Activated B cell treated with CpG ODN at 0.5 μM for 24 hours (primary cell): ENCODE results near the gene SPEF1. TPM values are rescaled to one million over a fixed set of nuclear protein-coding genes. Genes with fewer than 3 reads are reported as not detected.

Source experiments
- ATAC-seq: fragments of 200-7000 bp; cut with Tn5 transposase; one replicate; pipeline ENCODE4 v1.10.0; 2021; ENCODE audit warnings: low read depth, mild to moderate bottlenecking, moderate library complexity
- CTCF ChIA-PET: fragments of 350-600 bp; sonication (Branson Sonifier 250); formaldehyde crosslinking; loops from one replicate; lab custom pipeline; 2021; ENCODE audit warnings: antibody characterized with exemption; lab: Charles Lee
- POLR2A ChIA-PET: fragments of 350-600 bp; sonication (Branson Sonifier 250); formaldehyde crosslinking; loops from one replicate; lab custom pipeline; 2021; ENCODE audit warnings: antibody characterized with exemption; lab: Charles Lee
- DNase-seq: peaks from one replicate; pipeline ENCODE4 v3.0.0; 2022
- H3K27ac Mint-ChIP-seq: one replicate; pipeline ENCODE4 v1.8.0; 2020; ENCODE audit warnings: mixed read lengths
- H3K27me3 Mint-ChIP-seq: one replicate; pipeline ENCODE4 v1.8.0; 2021; ENCODE audit warnings: mixed read lengths
- H3K36me3 Mint-ChIP-seq: one replicate; pipeline ENCODE4 v1.8.0; 2021; ENCODE audit warnings: low read depth, mixed read lengths
- H3K4me1 Mint-ChIP-seq: one replicate; pipeline ENCODE4 v1.8.0; 2021; ENCODE audit warnings: mixed read lengths
- H3K4me3 Mint-ChIP-seq: one replicate; pipeline ENCODE4 v1.8.0; 2020; ENCODE audit warnings: mild to moderate bottlenecking, mixed read lengths
- H3K9me3 Mint-ChIP-seq: one replicate; pipeline ENCODE4 v1.8.0; 2020; ENCODE audit warnings: mixed read lengths
- CTCF ChIP-seq: fragments of 200-600 bp; IDR thresholded peaks from one replicate; pipeline ENCODE4 v1.8.0; 2022; ENCODE audit warnings: antibody characterized with exemption, mild to moderate bottlenecking
- intact Hi-C: fragments of 100-400 bp; cut with micrococcal nuclease; formaldehyde crosslinking; loops from one replicate; pipeline ENCODE4 v1.15.1; 2024
- total RNA-seq: library from RNA; stranded (reverse); gene quantifications from 2 replicates; pipeline ENCODE4 v1.2.3, GENCODE V29; 2022

Gene SPEF1
- total RNA-seq, 1 donor from 2014 or later, result not detected

DNA sequence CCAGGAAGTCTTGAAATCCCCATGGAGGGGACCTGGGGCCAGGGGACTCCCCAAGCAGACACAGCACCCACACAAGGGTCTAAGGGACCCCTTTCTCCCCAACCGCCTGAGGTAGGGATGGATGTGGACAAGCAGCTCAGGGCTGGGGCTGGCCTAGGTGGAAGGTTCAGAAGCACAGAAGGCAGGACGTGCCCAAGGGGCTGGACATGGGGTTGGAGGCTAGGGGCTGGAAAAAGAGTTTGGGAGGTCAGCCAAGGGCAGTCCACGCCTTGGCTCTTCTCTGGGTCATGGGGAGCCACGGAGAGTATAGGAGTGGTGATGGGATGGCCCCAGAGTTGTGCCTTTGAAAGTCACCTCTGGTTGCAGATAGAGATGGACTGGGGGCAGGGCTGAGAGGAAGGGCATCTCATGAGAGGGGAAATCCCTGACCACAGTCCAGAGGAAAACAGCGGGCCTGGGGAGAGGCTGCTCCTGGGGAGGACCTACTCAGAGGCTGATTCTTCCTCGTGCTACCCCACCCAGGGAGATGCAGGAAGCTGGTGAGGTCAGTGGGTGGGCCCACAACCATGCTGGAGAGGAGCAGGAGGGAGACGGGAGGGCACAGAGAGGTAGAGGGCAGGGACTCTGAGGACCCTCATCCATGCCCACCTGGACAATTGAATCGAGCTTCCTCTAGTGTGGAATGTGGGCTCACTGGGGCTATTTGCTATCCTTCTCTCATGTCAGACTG is 51.3 kb downstream of the SPEF1 start:
- intact Hi-C loops, result no loop called here
- no peak overlapping the region for H3K27ac Mint-ChIP-seq
- DNase-seq (no peak), ATAC-seq (no peak)
- no peak for TF ChIP-seq CTCF
- peaks cover 56% of the 10 kb centered on the region for H3K27me3 Mint-ChIP-seq
- no peaks in the 10 kb centered on the region for H3K4me1 Mint-ChIP-seq
- CTCF ChIA-PET, result interaction anchor here (1.6 kb wide), 1 partner anchor 20 kb away, joined by 4 read pairs; no protein-coding TSS in a partner anchor
- no peaks in the 10 kb centered on the region for H3K36me3 Mint-ChIP-seq
- no peak overlapping the region for H3K4me3 Mint-ChIP-seq
- H3K9me3 Mint-ChIP-seq, result no peaks in the 10 kb centered on the region
- POLR2A ChIA-PET, result no interaction called here

- H3K36me3 Mint-ChIP-seq, result no peaks in the 10 kb centered on the region
- no peaks in the 10 kb centered on the region for H3K4me1 Mint-ChIP-seq
- peaks cover 57% of the 10 kb centered on the region for H3K27me3 Mint-ChIP-seq
- H3K4me3 Mint-ChIP-seq, result no peak overlapping the region
- DNase-seq, result no peak
- no peak for TF ChIP-seq CTCF
- ChIA-PET CTCF (interaction anchor here (1.6 kb wide), 1 partner anchor 19 kb away, joined by 4 read pairs; no protein-coding TSS in a partner anchor), POLR2A (no interaction called here)
- no peak for ATAC-seq
- intact Hi-C loops, result no loop called here
- H3K27ac Mint-ChIP-seq, result no peak overlapping the region
- H3K9me3 Mint-ChIP-seq, result no peaks in the 10 kb centered on the region
Observed at GRCh38 chr20:3729378-3729777, 51.9 kb downstream of the SPEF1 start.

DNA sequence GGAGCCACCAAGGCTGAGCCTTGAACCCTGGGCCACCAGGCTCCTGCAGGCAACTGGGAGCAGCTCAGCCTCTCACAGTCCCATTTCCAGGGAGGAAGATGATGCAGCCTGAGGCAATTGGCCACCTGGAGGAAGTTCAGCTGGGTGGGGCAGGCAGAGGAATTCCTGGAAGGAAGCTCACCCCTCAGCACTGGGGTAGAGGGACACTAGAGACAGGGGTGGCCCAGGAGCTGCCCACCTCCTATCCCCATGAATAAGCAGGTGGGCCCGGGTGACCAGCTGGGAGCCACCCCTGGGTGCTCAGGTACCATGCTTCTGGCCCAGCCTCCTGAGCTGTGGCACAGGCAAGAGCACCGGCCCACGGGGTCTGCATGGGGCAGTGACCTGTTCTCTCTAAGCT is 52.4 kb downstream of the SPEF1 start:
- Mint-ChIP-seq H3K4me1 (no peaks in the 10 kb centered on the region), H3K27me3 (peaks cover 57% of the 10 kb centered on the region), H3K4me3 (no peak overlapping the region), H3K27ac (no peak overlapping the region), H3K36me3 (no peaks in the 10 kb centered on the region), H3K9me3 (no peaks in the 10 kb centered on the region)
- ChIA-PET POLR2A (no interaction called here), CTCF (interaction anchor here (1.6 kb wide), 1 partner anchor 18 kb away, joined by 4 read pairs; no protein-coding TSS in a partner anchor)
- DNase-seq, result no peak
- intact Hi-C loops, result no loop called here
- TF ChIP-seq CTCF, result no peak
- no peak for ATAC-seq

GRCh38 chr20:3728354-3728753 is 52.9 kb downstream of the SPEF1 start:
- DNase-seq, result no peak
- Mint-ChIP-seq H3K36me3 (no peaks in the 10 kb centered on the region), H3K4me3 (no peak overlapping the region), H3K9me3 (no peaks in the 10 kb centered on the region), H3K4me1 (no peaks in the 10 kb centered on the region), H3K27ac (no peak overlapping the region), H3K27me3 (peaks cover 53% of the 10 kb centered on the region)
- ChIA-PET CTCF (interaction anchor here (1.6 kb wide), 1 partner anchor 18 kb away, joined by 4 read pairs; no protein-coding TSS in a partner anchor), POLR2A (no interaction called here)
- intact Hi-C loops, result no loop called here
- ATAC-seq, result no peak
- no peak for TF ChIP-seq CTCF

Other genes starting within 250 kb of the SPEF1 start
- gene GFRA4, start 118.0 kb downstream of the SPEF1 start, total RNA-seq, result not detected in 2 replicates
- gene ADAM33, start 99.4 kb downstream of the SPEF1 start, total RNA-seq, result not detected in 2 replicates
- not detected in 2 replicates for gene SIGLEC1, start 68.8 kb downstream of the SPEF1 start, total RNA-seq
- gene HSPA12B, start 48.8 kb downstream of the SPEF1 start, total RNA-seq, result not detected in 2 replicates
- 29.9 and 31.1 TPM in 2 replicates for gene ADISSP, start 13.7 kb downstream of the SPEF1 start, total RNA-seq
- gene CENPB, start 5.3 kb upstream of the SPEF1 start, total RNA-seq, result 50.1 and 51.7 TPM in 2 replicates
- 21.6 and 24.3 TPM in 2 replicates for gene CDC25B, start 14.9 kb upstream of the SPEF1 start, total RNA-seq
- gene AP5S1, start 39.1 kb upstream of the SPEF1 start, total RNA-seq, result 13.4 and 13.5 TPM in 2 replicates
- gene MAVS, start 65.4 kb upstream of the SPEF1 start, total RNA-seq, result 33.5 and 39.7 TPM in 2 replicates
- 52.1 and 55.0 TPM in 2 replicates for gene PANK2, start 107.9 kb upstream of the SPEF1 start, total RNA-seq
- 6.3 and 6.9 TPM in 2 replicates for gene RNF24, start 234.1 kb upstream of the SPEF1 start, total RNA-seq